OCI-LY1 (cell line): ENCODE data around the gene MTCL3.

Experiments used
- H2AFZ ChIP-seq: fragments of 200-600 bp; sonication (generic), shearing (Covaris generic); 2 replicates; pipeline ENCODE4 v1.6.0; 2014; ENCODE audit warnings: antibody characterized with exemption, mild to moderate bottlenecking, low read length
- H3F3A ChIP-seq: fragments of 200-600 bp; sonication (generic), shearing (Covaris generic); 2 replicates; pipeline ENCODE4 v1.6.0; 2014; ENCODE audit warnings: mild to moderate bottlenecking, antibody characterized with exemption, low read length, moderate library complexity; ENCODE audit not compliant: insufficient read depth
- H3K27ac ChIP-seq: fragments of 200-600 bp; sonication (generic); 2 replicates; pipeline ENCODE4 v1.5.1; 2014; ENCODE audit warnings: low read length, mixed run types, mild to moderate bottlenecking, low read depth; ENCODE audit not compliant: poor library complexity, severe bottlenecking
- H3K27me3 ChIP-seq: fragments of 200-600 bp; sonication (generic); 2 replicates; pipeline ENCODE4 v1.6.0; 2014; ENCODE audit warnings: antibody characterized with exemption, mild to moderate bottlenecking, low read length, moderate library complexity; ENCODE audit not compliant: insufficient read depth
- H3K36me3 ChIP-seq: fragments of 200-600 bp; sonication (generic); 2 replicates; pipeline ENCODE4 v1.6.1; 2014; ENCODE audit warnings: mild to moderate bottlenecking, antibody characterized with exemption, low read length, moderate library complexity, mixed read lengths; ENCODE audit not compliant: insufficient read depth
- H3K4me1 ChIP-seq: fragments of 200-600 bp; sonication (generic); 2 replicates; pipeline ENCODE4 v1.5.1; 2014; ENCODE audit warnings: mild to moderate bottlenecking, low read length, moderate library complexity; ENCODE audit not compliant: insufficient read depth, severe bottlenecking
- H3K4me2 ChIP-seq: fragments of 200-600 bp; sonication (generic), shearing (Covaris generic); 2 replicates; pipeline ENCODE4 v1.6.1; 2014; ENCODE audit warnings: low read length
- H3K4me3 ChIP-seq: fragments of 200-600 bp; sonication (generic); 2 replicates; pipeline ENCODE4 v1.5.1; 2014; ENCODE audit warnings: low read length, low read depth, mild to moderate bottlenecking, mixed read lengths; ENCODE audit not compliant: poor library complexity, severe bottlenecking
- H3K79me2 ChIP-seq: fragments of 200-600 bp; shearing (Covaris generic); 2 replicates; pipeline ENCODE4 v1.6.1; 2016; ENCODE audit warnings: mixed run types, low read length, mixed read lengths; ENCODE audit not compliant: insufficient read depth
- H3K9ac ChIP-seq: fragments of 200-600 bp; sonication (generic), shearing (Covaris generic); 2 replicates; pipeline ENCODE4 v1.6.1; 2014; ENCODE audit warnings: mild to moderate bottlenecking, low read length, mixed read lengths
- H3K9me2 ChIP-seq: fragments of 200-600 bp; sonication (generic), shearing (Covaris generic); 2 replicates; pipeline ENCODE4 v1.6.1; 2014; ENCODE audit warnings: low read depth, mild to moderate bottlenecking, low read length, mixed read lengths
- H3K9me3 ChIP-seq: fragments of 200-600 bp; shearing (Covaris generic); 2 replicates; pipeline ENCODE4 v1.6.1; 2014; ENCODE audit warnings: low read length, mixed read lengths
- H4K20me1 ChIP-seq: fragments of 200-600 bp; sonication (generic), shearing (Covaris generic); 2 replicates; pipeline ENCODE4 v1.6.0; 2016; ENCODE audit warnings: mild to moderate bottlenecking, low read length; ENCODE audit not compliant: insufficient read depth
- CTCF ChIP-seq: fragments of 200-600 bp; sonication (generic), shearing (Covaris generic); IDR thresholded peaks from 2 replicates; pipeline ENCODE4 v1.5.1; 2017; ENCODE audit warnings: mild to moderate bottlenecking, antibody characterized with exemption, low read length, moderate library complexity, mixed read lengths
- EZH2 ChIP-seq: fragments of 200-600 bp; sonication (generic), shearing (Covaris generic); IDR thresholded peaks from 2 replicates; pipeline ENCODE4 v1.8.0; 2017; ENCODE audit warnings: borderline replicate concordance, mixed run types, mild to moderate bottlenecking, antibody characterized with exemption, low read length, moderate library complexity, mixed read lengths

The MTCL3 gene

DNA sequence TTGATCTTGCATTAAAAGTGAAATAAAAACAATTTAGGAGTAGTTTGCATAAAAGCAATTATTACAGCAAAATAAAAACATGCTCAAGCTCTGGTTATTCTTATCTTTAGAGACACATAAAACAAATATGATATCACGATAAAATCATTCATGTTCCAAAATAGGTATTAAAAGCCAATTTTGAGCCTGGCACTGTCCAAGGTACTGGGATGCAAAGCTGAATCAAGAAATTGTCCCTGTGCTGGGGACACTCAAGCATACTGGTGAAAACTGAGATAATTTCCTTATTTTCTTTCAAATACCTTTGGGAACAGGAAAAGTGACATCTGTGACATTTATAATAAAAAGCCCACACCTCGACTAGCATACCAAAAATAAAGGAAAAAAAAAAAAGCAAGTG is 931 bp upstream of the MTCL3 start:
- H3K4me3 ChIP-seq = no peak overlapping the region
- no peaks in the 10 kb centered on the region for H3F3A ChIP-seq
- H4K20me1 ChIP-seq = no peaks in the 10 kb centered on the region
- H3K4me1 ChIP-seq = peaks cover 8% of the 10 kb centered on the region
- H3K27ac ChIP-seq = no peak overlapping the region
- no peaks in the 10 kb centered on the region for H3K79me2 ChIP-seq
- no peak overlapping the region for H3K4me2 ChIP-seq
- H3K9me3 ChIP-seq = no peaks in the 10 kb centered on the region
- H2AFZ ChIP-seq = no peak overlapping the region
- H3K9me2 ChIP-seq = no peaks in the 10 kb centered on the region
- no peak for TF ChIP-seq CTCF
- no peak for TF ChIP-seq EZH2
- no peak overlapping the region for H3K9ac ChIP-seq
- H3K27me3 ChIP-seq = no peaks in the 10 kb centered on the region
- no peaks in the 10 kb centered on the region for H3K36me3 ChIP-seq

DNA sequence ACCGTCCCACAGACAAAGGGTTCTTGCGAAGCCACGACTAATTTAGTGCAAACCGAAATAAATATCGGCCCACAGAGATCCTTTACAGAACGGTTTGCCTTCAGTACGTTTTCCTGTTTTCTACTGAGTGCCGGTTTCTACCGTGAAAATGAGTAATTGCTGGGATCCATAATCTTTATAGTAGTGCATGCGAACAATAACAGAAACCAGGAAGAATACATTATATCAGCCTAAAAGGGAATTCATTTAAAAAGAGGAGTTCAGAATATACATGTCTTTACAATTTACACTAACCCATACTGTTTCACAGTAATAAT is 292 bp upstream of the MTCL3 start:
- H3K79me2 ChIP-seq = no peaks in the 10 kb centered on the region
- H3F3A ChIP-seq = no peaks in the 10 kb centered on the region
- H3K27ac ChIP-seq = no peak overlapping the region
- H3K36me3 ChIP-seq = no peaks in the 10 kb centered on the region
- H3K4me1 ChIP-seq = peaks cover 8% of the 10 kb centered on the region
- no peaks in the 10 kb centered on the region for H3K27me3 ChIP-seq
- H3K4me3 ChIP-seq = no peak overlapping the region
- no peaks in the 10 kb centered on the region for H3K9me2 ChIP-seq
- H2AFZ ChIP-seq = no peak overlapping the region
- TF ChIP-seq CTCF (no peak), EZH2 (no peak)
- H3K4me2 ChIP-seq = no peak overlapping the region
- H3K9me3 ChIP-seq = no peaks in the 10 kb centered on the region
- H3K9ac ChIP-seq = no peak overlapping the region
- no peaks in the 10 kb centered on the region for H4K20me1 ChIP-seq

DNA sequence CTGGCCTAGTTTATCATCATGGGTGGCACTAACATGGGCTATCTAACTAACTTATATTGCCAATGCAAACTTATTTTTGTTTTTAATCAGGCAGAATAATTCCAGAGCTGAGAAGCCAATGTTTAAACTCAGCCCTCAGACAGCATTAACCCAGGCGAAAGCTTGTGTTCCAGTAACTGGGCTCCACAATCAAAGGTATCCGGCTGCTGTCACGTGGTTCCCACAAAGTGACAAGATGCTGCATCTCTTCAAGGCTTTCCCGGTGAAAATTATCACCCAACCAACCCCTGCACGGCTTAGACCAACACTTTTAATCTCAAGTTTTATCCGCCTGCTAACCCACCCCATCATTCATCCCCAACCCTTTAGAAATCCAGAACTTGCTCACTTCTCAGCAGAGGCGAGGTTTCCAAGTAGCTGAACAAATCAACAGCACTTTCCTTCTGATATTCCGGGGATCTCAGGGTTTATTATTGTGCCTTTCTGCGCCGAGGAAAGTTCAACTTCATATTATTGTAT is 885 bp downstream of the MTCL3 start:
- Histone ChIP-seq H3K4me2 (no peak overlapping the region), H3K9ac (no peak overlapping the region), H3K27me3 (no peaks in the 10 kb centered on the region), H3K27ac (no peak overlapping the region), H3K9me3 (no peaks in the 10 kb centered on the region), H4K20me1 (no peaks in the 10 kb centered on the region), H3K36me3 (no peaks in the 10 kb centered on the region), H3F3A (no peaks in the 10 kb centered on the region), H3K79me2 (no peaks in the 10 kb centered on the region), H2AFZ (no peak overlapping the region), H3K9me2 (no peaks in the 10 kb centered on the region), H3K4me1 (peaks cover 8% of the 10 kb centered on the region), H3K4me3 (no peak overlapping the region)
- TF ChIP-seq CTCF (no peak), EZH2 (no peak)
